Hepatocyte (in vitro differentiated cells): ENCODE results near the gene SPOCD1. TPM values are rescaled to one million over a fixed set of nuclear protein-coding genes. Genes with fewer than 3 reads are reported as not detected.

Source experiments
- DNase-seq: peaks from one replicate; pipeline ENCODE4 v3.0.0-alpha.2; 2016; ENCODE audit warnings: low spot score
- H2AFZ ChIP-seq: fragments of 200-600 bp; sonication (generic); 2 replicates; pipeline ENCODE4 v1.6.0; 2016; ENCODE audit warnings: antibody characterized with exemption, mild to moderate bottlenecking
- H3K27ac ChIP-seq: fragments of 200-600 bp; sonication (generic); 2 replicates; pipeline ENCODE4 v1.5.1; 2016; ENCODE audit warnings: mild to moderate bottlenecking
- H3K27me3 ChIP-seq: fragments of 200-600 bp; sonication (generic); 2 replicates; pipeline ENCODE4 v1.6.1; 2016
- H3K36me3 ChIP-seq: fragments of 200-600 bp; sonication (generic); replicated peaks from 2 replicates; pipeline ENCODE4 v1.5.1; 2016; ENCODE audit warnings: low read depth; ENCODE audit not compliant: insufficient read depth
- H3K4me1 ChIP-seq: fragments of 200-600 bp; sonication (generic); 2 replicates; pipeline ENCODE4 v1.5.1; 2016; ENCODE audit warnings: mild to moderate bottlenecking, moderate library complexity; ENCODE audit not compliant: insufficient read depth
- H3K4me2 ChIP-seq: fragments of 200-600 bp; sonication (generic); 2 replicates; pipeline ENCODE4 v1.6.0; 2016
- H3K4me3 ChIP-seq: fragments of 200-600 bp; sonication (generic); 2 replicates; pipeline ENCODE4 v1.5.1; 2016; ENCODE audit warnings: mild to moderate bottlenecking
- H3K79me2 ChIP-seq: fragments of 200-600 bp; sonication (generic); 2 replicates; pipeline ENCODE4 v1.6.0; 2017; ENCODE audit warnings: mild to moderate bottlenecking
- H3K9me2 ChIP-seq: fragments of 200-600 bp; sonication (generic); replicated peaks from 2 replicates; pipeline ENCODE4 v1.6.0; 2017; ENCODE audit warnings: mild to moderate bottlenecking; ENCODE audit not compliant: insufficient read depth
- H3K9me3 ChIP-seq: fragments of 200-600 bp; sonication (generic); 2 replicates; pipeline ENCODE4 v1.5.1; 2016; ENCODE audit warnings: low read depth, mild to moderate bottlenecking
- H4K20me1 ChIP-seq: fragments of 200-600 bp; sonication (generic); 2 replicates; pipeline ENCODE4 v1.6.0; 2016; ENCODE audit warnings: mild to moderate bottlenecking; ENCODE audit not compliant: insufficient read depth, poor library complexity, severe bottlenecking
- CTCF ChIP-seq: fragments of 200-600 bp; sonication (generic); IDR thresholded peaks from 2 replicates; pipeline ENCODE4 v1.5.1; 2016; ENCODE audit warnings: antibody characterized with exemption, mild to moderate bottlenecking; ENCODE audit not compliant: poor library complexity
- EZH2 ChIP-seq: fragments of 200-600 bp; sonication (generic); IDR thresholded peaks from 2 replicates; pipeline ENCODE4 v1.6.1; 2016; ENCODE audit warnings: antibody characterized with exemption, mild to moderate bottlenecking, borderline replicate concordance
- EZH2phosphoT487 ChIP-seq: fragments of 200-600 bp; sonication (generic); IDR thresholded peaks from one replicate; pipeline ENCODE4 v1.6.1; 2018; ENCODE audit warnings: antibody characterized with exemption, mild to moderate bottlenecking, low read depth, moderate library complexity; ENCODE audit not compliant: unreplicated experiment, severe bottlenecking
- WGBS: methylation state at CpG from one replicate; pipeline ENCODE4 v1.1.6; 2016; ENCODE audit warnings: low lambda C conversion rate; ENCODE audit errors: missing lambda C conversion rate; 5-methylcytosine and 5-hydroxymethylcytosine counted together
- polyA plus RNA-seq: library from polyadenylated mRNA; unstranded; fragments of >200 nt; fragmentation: Nextera tagmentation; extraction: Ambion mirVana; gene quantifications from 2 replicates; pipeline ENCODE4 v1.2.1, GENCODE V29; 2016
- total RNA-seq: library from RNA; depleted of rRNA; stranded (reverse); fragments of >200 nt; gene quantifications from 2 replicates; pipeline ENCODE4 v1.2.3, GENCODE V29; 2014

SPOCD1 gene
- total and polyA plus RNA-seq, 2 experiments from 2014 or later, result 1.4 to 2.8 TPM

- no peak for TF ChIP-seq EZH2phosphoT487
- TF ChIP-seq EZH2, result no peak
- TF ChIP-seq CTCF, result no peak
- no peak overlapping the region for H3K4me2 ChIP-seq
- no peaks in the 10 kb centered on the region for H3K36me3 ChIP-seq
- no peak overlapping the region for H2AFZ ChIP-seq
- H4K20me1 ChIP-seq, result no peaks in the 10 kb centered on the region
- H3K4me3 ChIP-seq, result no peak overlapping the region
- H3K9me3 ChIP-seq, result no peaks in the 10 kb centered on the region
- no peaks in the 10 kb centered on the region for H3K79me2 ChIP-seq
- peaks cover 22% of the 10 kb centered on the region for H3K4me1 ChIP-seq
- H3K9me2 ChIP-seq, result no peaks in the 10 kb centered on the region
- H3K27me3 ChIP-seq, result peaks cover 10% of the 10 kb centered on the region
- no peak overlapping the region for H3K27ac ChIP-seq
- 95% methylated on average over 9 of the region's 9 CpGs for WGBS
- no peak for DNase-seq
These were observed 36.1 kb downstream of the SPOCD1 start for GRCh38 chr1:31779687-31780086.

GRCh38 chr1:31778763-31779488 is 36.9 kb downstream of the SPOCD1 start:
- no peak for DNase-seq
- H3K36me3 ChIP-seq, result no peaks in the 10 kb centered on the region
- H3K4me1 ChIP-seq, result peaks cover 22% of the 10 kb centered on the region
- no peaks in the 10 kb centered on the region for H3K9me2 ChIP-seq
- peaks cover 18% of the 10 kb centered on the region for H3K27me3 ChIP-seq
- no peaks in the 10 kb centered on the region for H3K79me2 ChIP-seq
- H3K4me3 ChIP-seq, result no peak overlapping the region
- H4K20me1 ChIP-seq, result no peaks in the 10 kb centered on the region
- WGBS, result 97% methylated on average over 10 of the region's 11 CpGs
- no peak overlapping the region for H2AFZ ChIP-seq
- no peak overlapping the region for H3K27ac ChIP-seq
- H3K9me3 ChIP-seq, result no peaks in the 10 kb centered on the region
- TF ChIP-seq CTCF (no peak), EZH2phosphoT487 (no peak), EZH2 (no peak)
- H3K4me2 ChIP-seq, result no peak overlapping the region

DNA sequence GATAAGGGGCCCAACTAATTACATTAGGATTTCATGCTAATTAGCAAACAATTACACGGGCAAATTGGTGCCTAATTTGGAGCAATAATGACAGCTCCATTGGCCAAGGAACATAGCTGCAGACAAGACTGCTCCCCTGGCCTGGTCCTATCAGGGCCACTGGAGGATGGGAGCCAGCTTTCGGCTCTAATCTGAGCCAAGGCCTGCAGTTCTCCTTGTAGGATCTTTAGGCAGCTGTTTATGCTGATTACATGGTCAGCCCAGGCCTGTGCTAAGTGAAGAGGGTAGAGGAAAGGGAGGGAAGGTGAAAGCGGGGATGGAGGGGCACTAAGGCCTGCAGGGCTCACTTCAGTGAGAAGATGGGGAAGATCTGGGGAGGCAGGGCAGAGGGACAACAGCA is 39.3 kb downstream of the SPOCD1 start:
- Histone ChIP-seq H3K4me3 (no peak overlapping the region), H3K4me2 (no peak overlapping the region), H3K27ac (no peak overlapping the region), H3K27me3 (peaks cover 42% of the 10 kb centered on the region), H2AFZ (no peak overlapping the region), H3K9me2 (no peaks in the 10 kb centered on the region), H3K79me2 (no peaks in the 10 kb centered on the region), H3K36me3 (no peaks in the 10 kb centered on the region), H4K20me1 (no peaks in the 10 kb centered on the region), H3K4me1 (peaks cover 20% of the 10 kb centered on the region), H3K9me3 (no peaks in the 10 kb centered on the region)
- WGBS, result 63% methylated on average over 3 of the region's 3 CpGs
- DNase-seq, result no peak
- TF ChIP-seq EZH2, result no peak

- no peaks in the 10 kb centered on the region for H3K9me3 ChIP-seq
- no peak overlapping the region for H3K4me3 ChIP-seq
- no peaks in the 10 kb centered on the region for H3K36me3 ChIP-seq
- no peaks in the 10 kb centered on the region for H3K79me2 ChIP-seq
- H2AFZ ChIP-seq, result no peak overlapping the region
- DNase-seq, result no peak
- no peaks in the 10 kb centered on the region for H4K20me1 ChIP-seq
- H3K27me3 ChIP-seq, result peaks cover 44% of the 10 kb centered on the region
- 65% methylated on average over 5 of the region's 5 CpGs for WGBS
- no peak overlapping the region for H3K27ac ChIP-seq
- H3K4me1 ChIP-seq, result peaks cover 15% of the 10 kb centered on the region
- TF ChIP-seq EZH2, result no peak
- H3K9me2 ChIP-seq, result no peaks in the 10 kb centered on the region
- H3K4me2 ChIP-seq, result no peak overlapping the region
These were observed 39.8 kb downstream of the SPOCD1 start for GRCh38 chr1:31776032-31776431.
